ENCODE measurements around the gene NFIC. TPM values are rescaled to one million over a fixed set of nuclear protein-coding genes. Genes with fewer than 3 reads are reported as not detected.

NFIC gene
- total RNA-seq, 2 experiments from 2014 or later, result 1.5 to 1.7 TPM

DNA sequence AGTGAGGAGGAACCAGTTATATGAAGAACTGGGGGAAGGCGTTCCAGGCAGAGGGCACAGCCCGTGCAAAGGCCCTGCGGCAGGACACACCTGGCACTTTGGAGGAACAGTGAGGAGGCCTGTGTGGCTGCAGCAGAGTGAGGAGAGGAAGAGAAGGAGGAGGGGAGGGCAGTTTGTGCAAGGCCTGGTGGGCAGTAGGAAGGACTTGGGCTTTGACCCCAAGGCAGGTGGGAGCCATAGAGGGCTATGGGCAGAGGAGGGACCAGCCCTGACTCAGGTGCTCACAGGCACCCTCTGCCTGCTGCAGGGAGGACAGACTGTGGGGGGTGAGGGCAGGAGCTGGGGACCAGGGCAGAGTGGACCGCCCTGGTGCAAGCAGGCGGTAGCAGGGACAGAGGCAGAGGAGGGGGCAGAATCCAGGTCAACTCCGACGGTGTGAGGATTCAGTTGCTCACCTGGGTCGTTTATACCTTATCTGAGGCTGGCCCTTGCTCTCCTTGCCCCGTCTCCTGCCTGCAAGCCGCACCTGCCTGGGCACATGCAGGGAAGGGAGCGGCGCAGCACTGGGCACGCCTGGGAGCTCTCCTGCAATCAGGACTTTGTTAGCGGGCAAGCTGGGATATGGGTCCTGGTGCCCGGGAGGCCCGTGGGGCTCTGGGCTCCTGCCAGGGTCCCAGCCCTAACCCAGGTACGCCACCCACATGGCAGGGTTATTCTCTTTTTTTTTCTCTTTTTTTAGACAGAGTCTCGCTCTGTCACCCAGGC, 34.8 kb downstream of the NFIC start:
- Histone ChIP-seq H3K36me3 (ENCODE audit: insufficient read depth, low read length) (no peaks in the 10 kb centered on the region), H3K9me3 (ENCODE audit: low read length) (no peaks in the 10 kb centered on the region), H3K4me1 (ENCODE audit: insufficient read depth, low read length, poor library complexity, severe bottlenecking) (no peaks in the 10 kb centered on the region), H3K27ac (ENCODE audit: low read depth, low read length, poor library complexity, severe bottlenecking) (no peak overlapping the region), H3K79me2 (ENCODE audit: insufficient read depth, low read depth, low read length) (no peaks in the 10 kb centered on the region), H3K4me3 (ENCODE audit: low read depth, low read length, poor library complexity, severe bottlenecking) (no peak overlapping the region), H3K4me2 (ENCODE audit: low read length) (no peak overlapping the region), H2AFZ (ENCODE audit: low read length) (no peak overlapping the region), H3K9me2 (ENCODE audit: insufficient read depth, low read length) (no peaks in the 10 kb centered on the region), H4K20me1 (ENCODE audit: insufficient read depth, low read length) (no peaks in the 10 kb centered on the region)
- no peak for DNase-seq (ENCODE audit: low spot score)
- intact Hi-C loops (cut with micrococcal nuclease; ENCODE audit: unreplicated experiment), result no loop called here
- ChIA-PET CTCF (ENCODE audit: unreplicated experiment) (no interaction called here), POLR2A (interaction anchor here (0.6 kb wide), 1 partner anchor 115 kb away, joined by 4 read pairs; no protein-coding TSS in a partner anchor)
- no peak for TF ChIP-seq EZH2phosphoT487 (IDR thresholded peaks at IDR 0.05; ENCODE audit: borderline replicate concordance, low read depth, low read length)
- TF ChIP-seq, protein P1, sequence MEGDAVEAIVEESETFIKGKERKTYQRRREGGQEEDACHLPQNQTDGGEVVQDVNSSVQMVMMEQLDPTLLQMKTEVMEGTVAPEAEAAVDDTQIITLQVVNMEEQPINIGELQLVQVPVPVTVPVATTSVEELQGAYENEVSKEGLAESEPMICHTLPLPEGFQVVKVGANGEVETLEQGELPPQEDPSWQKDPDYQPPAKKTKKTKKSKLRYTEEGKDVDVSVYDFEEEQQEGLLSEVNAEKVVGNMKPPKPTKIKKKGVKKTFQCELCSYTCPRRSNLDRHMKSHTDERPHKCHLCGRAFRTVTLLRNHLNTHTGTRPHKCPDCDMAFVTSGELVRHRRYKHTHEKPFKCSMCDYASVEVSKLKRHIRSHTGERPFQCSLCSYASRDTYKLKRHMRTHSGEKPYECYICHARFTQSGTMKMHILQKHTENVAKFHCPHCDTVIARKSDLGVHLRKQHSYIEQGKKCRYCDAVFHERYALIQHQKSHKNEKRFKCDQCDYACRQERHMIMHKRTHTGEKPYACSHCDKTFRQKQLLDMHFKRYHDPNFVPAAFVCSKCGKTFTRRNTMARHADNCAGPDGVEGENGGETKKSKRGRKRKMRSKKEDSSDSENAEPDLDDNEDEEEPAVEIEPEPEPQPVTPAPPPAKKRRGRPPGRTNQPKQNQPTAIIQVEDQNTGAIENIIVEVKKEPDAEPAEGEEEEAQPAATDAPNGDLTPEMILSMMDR (conservative IDR thresholded peaks at IDR 0.05; ENCODE audit: low read length), result no peak
- BruUV-seq (replicated peaks), result no TSS peak

DNA sequence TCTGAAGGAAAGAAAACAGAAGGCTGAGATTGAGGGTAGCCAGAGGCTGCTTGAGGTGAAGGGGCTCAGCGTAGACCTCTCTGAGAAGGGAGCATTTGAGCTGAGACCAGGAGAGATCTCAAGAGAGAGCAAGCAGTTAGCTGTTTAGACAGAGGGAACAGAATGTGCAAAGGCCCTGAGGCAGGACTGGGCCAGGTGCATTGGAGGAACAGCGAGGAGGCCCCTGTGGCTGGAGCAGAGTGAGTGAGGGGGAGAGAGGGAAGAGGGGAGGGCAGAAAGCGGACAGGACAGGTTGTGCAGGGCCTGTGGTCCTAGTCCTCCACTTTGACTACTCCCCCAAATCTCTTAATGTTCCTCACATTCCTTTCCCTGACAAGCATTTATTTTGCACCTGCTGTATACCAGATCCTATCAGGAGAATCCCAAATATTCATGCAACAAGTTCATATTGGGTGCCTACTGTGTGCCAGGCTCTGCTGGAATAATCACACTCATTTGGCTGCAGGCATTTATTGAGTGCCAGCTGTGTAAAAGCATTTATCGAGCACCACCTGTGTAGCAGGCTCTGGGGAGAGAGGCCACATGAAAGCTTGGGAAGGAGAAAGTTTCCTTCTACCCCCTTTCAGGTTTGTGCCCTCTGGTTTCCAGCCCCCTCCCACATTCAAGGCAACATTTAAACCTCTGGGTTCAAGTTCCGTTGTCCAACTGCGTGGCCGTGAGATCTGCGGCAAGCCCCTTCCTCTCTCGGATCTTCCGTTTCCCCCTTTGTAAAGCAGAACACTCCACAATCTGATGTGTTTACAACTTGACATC, 36.5 kb downstream of the NFIC start:
- H3K9me2 ChIP-seq (ENCODE audit: insufficient read depth, low read length), result no peaks in the 10 kb centered on the region
- no peaks in the 10 kb centered on the region for H3K9me3 ChIP-seq (ENCODE audit: low read length)
- CTCF ChIA-PET (ENCODE audit: unreplicated experiment), result no interaction called here
- intact Hi-C loops (cut with micrococcal nuclease; ENCODE audit: unreplicated experiment), result no loop called here
- no peak for DNase-seq (ENCODE audit: low spot score)
- no peaks in the 10 kb centered on the region for H3K36me3 ChIP-seq (ENCODE audit: insufficient read depth, low read length)
- H2AFZ ChIP-seq (ENCODE audit: low read length), result no peak overlapping the region
- H3K4me1 ChIP-seq (ENCODE audit: insufficient read depth, low read length, poor library complexity, severe bottlenecking), result no peaks in the 10 kb centered on the region
- POLR2A ChIA-PET, result no interaction called here
- no peak overlapping the region for H3K27ac ChIP-seq (ENCODE audit: low read depth, low read length, poor library complexity, severe bottlenecking)
- H3K4me3 ChIP-seq (ENCODE audit: low read depth, low read length, poor library complexity, severe bottlenecking), result no peak overlapping the region
- no peak overlapping the region for H3K4me2 ChIP-seq (ENCODE audit: low read length)
- TF ChIP-seq EZH2phosphoT487 (IDR thresholded peaks at IDR 0.05; ENCODE audit: borderline replicate concordance, low read depth, low read length), result no peak
- TF ChIP-seq, protein P1 (conservative IDR thresholded peaks at IDR 0.05; ENCODE audit: low read length), result no peak
- no peaks in the 10 kb centered on the region for H3K79me2 ChIP-seq (ENCODE audit: insufficient read depth, low read depth, low read length)
- no peaks in the 10 kb centered on the region for H4K20me1 ChIP-seq (ENCODE audit: insufficient read depth, low read length)
- BruUV-seq (replicated peaks), result no TSS peak
